Measurements from ENCODE around the gene DIPK1B.
A peak's percentile ranks its signal among the peaks of the same experiment; 100 is the strongest.

- TF ChIP-seq JUN (IDR thresholded peaks at IDR 0.05; ENCODE audit: borderline replicate concordance, insufficient read depth, insufficient read length, low read depth) (no peak), CTCF (IDR thresholded peaks at IDR 0.05; ENCODE audit: extremely low read depth in 1 of 2, insufficient read depth in 1 of 2, low read depth in 1 of 2, low read length in 2 of 2) (no peak), POLR2A (IDR thresholded peaks at IDR 0.05; ENCODE audit: low read depth, low read length) (peak; percentile 82), EZH2 (IDR thresholded peaks at IDR 0.05; ENCODE audit: borderline replicate concordance, low read depth, low read length, severe bottlenecking) (no peak), POLR2AphosphoS5 (IDR thresholded peaks at IDR 0.05; ENCODE audit: insufficient read depth, low read depth, low read length) (peak; percentile 62), MAX (IDR thresholded peaks at IDR 0.05; ENCODE audit: insufficient read depth, insufficient read length) (peak; percentile 2), FOS (IDR thresholded peaks at IDR 0.05; ENCODE audit: borderline replicate concordance, insufficient read depth, low read length) (no peak), MYC (IDR thresholded peaks at IDR 0.05; ENCODE audit: low read depth, low read length) (no peak), GATA2 (IDR thresholded peaks at IDR 0.05; ENCODE audit: insufficient read depth, insufficient read length, low read depth, low read length) (no peak)
Measured at GRCh38 chr9:136664000-136664915, 48.1 kb upstream of the DIPK1B start.
